GM23338 (cell line): ENCODE data around the gene RBP4.

Source experiments
- CREB1 ChIP-seq: fragments of 250-450 bp; sonication (Bioruptor Pico); IDR thresholded peaks from 2 replicates; pipeline ENCODE4 v1.5.0; 2020; ENCODE audit warnings: low read depth, mild to moderate bottlenecking, moderate library complexity
- EZH2 ChIP-seq: fragments of 200-600 bp; sonication (generic); IDR thresholded peaks from one replicate; pipeline ENCODE4 v1.8.0; 2017; ENCODE audit warnings: antibody characterized with exemption, mild to moderate bottlenecking, low read depth; ENCODE audit not compliant: unreplicated experiment
- EZH2phosphoT487 ChIP-seq: fragments of 200-600 bp; sonication (generic); IDR thresholded peaks from one replicate; pipeline ENCODE4 v1.8.1; 2018; ENCODE audit warnings: antibody characterized with exemption; ENCODE audit not compliant: unreplicated experiment
- JUNB ChIP-seq: IDR thresholded peaks from one replicate; pipeline ENCODE4 v1.6.1; 2016; ENCODE audit warnings: antibody characterized with exemption; ENCODE audit not compliant: unreplicated experiment
- NANOG ChIP-seq: IDR thresholded peaks from 2 replicates; pipeline ENCODE4 v1.6.1; 2016; ENCODE audit warnings: antibody characterized with exemption, borderline replicate concordance
- POLR2AphosphoS5 ChIP-seq: IDR thresholded peaks from 2 replicates; pipeline ENCODE4 v1.6.1; 2016; ENCODE audit warnings: antibody characterized with exemption, low read depth
- STAT1 ChIP-seq: IDR thresholded peaks from one replicate; pipeline ENCODE4 v1.6.1; 2016; ENCODE audit warnings: antibody characterized with exemption; ENCODE audit not compliant: unreplicated experiment
- ZNF114 ChIP-seq: fragments of 250-450 bp; sonication (Bioruptor Pico); IDR thresholded peaks from 2 replicates; pipeline ENCODE4 v1.5.0; 2020; ENCODE audit warnings: mild to moderate bottlenecking, moderate library complexity
- ZNF331 ChIP-seq: fragments of 250-450 bp; sonication (Bioruptor Pico); IDR thresholded peaks from 2 replicates; pipeline ENCODE4 v1.5.0; 2020; ENCODE audit warnings: low read depth, mild to moderate bottlenecking, moderate library complexity
- TF ChIP-seq, protein P1 (sequence below), 2 experiments: fragments of 200-600 bp in 1 of 2; sonication (generic) in 1 of 2; conservative IDR thresholded peaks; 2 replicates each; pipeline versions ENCODE4 v1.5.1 to v1.6.1; 2016 to 2017; ENCODE audit warnings: antibody characterized with exemption in 2 of 2, low read depth in 2 of 2, mild to moderate bottlenecking in 2 of 2, moderate library complexity in 1 of 2
- TF ChIP-seq, protein P2 (sequence below): IDR thresholded peaks from one replicate; pipeline ENCODE4 v1.6.1; 2018; ENCODE audit warnings: antibody characterized with exemption; ENCODE audit not compliant: unreplicated experiment
- TF ChIP-seq, protein P3 (sequence below): IDR thresholded peaks from 2 replicates; pipeline ENCODE4 v1.6.1; 2016; ENCODE audit warnings: antibody characterized with exemption
- TF ChIP-seq, protein P4 (sequence below): fragments of 250-450 bp; sonication (Bioruptor Pico); IDR thresholded peaks from 2 replicates; pipeline ENCODE4 v1.5.0; 2020; ENCODE audit warnings: mild to moderate bottlenecking, moderate library complexity

DNA sequence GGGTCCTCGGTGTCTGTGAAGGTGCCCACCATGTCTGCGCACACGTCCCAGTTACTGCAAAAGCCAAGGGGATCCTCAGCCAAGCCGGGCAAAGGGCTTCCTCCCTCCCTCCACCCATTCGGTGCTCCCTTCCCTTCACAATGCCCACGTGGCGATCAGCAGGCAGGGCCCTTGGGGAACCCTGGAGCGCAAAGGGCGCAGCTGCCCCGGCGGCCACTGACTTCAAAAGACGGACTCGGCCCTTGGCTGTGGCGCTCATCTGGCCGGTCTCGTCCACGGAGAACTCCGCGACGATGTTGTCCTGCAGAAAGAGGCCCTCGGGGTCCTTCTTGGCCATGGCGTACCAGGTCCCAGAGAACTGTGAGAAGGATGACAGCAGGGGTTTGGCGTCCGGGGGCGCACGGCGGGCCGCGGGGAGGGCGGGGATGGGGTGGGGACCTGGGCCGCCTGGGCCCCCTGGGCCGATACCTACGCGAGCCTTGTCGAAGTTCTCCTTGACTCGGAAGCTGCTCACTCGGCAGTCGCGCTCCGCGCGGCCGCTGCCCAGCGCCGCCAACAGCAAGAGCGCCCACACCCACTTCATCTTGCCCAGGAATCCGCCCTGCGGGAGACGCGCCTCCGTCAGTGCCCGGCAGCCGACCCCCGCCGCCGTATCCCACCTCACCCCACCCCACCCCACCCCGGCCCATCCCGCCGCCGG, 439 bp downstream of the RBP4 start:
- TF ChIP-seq, protein P1, sequence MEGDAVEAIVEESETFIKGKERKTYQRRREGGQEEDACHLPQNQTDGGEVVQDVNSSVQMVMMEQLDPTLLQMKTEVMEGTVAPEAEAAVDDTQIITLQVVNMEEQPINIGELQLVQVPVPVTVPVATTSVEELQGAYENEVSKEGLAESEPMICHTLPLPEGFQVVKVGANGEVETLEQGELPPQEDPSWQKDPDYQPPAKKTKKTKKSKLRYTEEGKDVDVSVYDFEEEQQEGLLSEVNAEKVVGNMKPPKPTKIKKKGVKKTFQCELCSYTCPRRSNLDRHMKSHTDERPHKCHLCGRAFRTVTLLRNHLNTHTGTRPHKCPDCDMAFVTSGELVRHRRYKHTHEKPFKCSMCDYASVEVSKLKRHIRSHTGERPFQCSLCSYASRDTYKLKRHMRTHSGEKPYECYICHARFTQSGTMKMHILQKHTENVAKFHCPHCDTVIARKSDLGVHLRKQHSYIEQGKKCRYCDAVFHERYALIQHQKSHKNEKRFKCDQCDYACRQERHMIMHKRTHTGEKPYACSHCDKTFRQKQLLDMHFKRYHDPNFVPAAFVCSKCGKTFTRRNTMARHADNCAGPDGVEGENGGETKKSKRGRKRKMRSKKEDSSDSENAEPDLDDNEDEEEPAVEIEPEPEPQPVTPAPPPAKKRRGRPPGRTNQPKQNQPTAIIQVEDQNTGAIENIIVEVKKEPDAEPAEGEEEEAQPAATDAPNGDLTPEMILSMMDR (conservative IDR thresholded peaks at IDR 0.05; ENCODE audit: low read depth in 2 of 2): no peak
- TF ChIP-seq EZH2phosphoT487: no peak
- TF ChIP-seq POLR2AphosphoS5: no peak
- TF ChIP-seq, protein P2, sequence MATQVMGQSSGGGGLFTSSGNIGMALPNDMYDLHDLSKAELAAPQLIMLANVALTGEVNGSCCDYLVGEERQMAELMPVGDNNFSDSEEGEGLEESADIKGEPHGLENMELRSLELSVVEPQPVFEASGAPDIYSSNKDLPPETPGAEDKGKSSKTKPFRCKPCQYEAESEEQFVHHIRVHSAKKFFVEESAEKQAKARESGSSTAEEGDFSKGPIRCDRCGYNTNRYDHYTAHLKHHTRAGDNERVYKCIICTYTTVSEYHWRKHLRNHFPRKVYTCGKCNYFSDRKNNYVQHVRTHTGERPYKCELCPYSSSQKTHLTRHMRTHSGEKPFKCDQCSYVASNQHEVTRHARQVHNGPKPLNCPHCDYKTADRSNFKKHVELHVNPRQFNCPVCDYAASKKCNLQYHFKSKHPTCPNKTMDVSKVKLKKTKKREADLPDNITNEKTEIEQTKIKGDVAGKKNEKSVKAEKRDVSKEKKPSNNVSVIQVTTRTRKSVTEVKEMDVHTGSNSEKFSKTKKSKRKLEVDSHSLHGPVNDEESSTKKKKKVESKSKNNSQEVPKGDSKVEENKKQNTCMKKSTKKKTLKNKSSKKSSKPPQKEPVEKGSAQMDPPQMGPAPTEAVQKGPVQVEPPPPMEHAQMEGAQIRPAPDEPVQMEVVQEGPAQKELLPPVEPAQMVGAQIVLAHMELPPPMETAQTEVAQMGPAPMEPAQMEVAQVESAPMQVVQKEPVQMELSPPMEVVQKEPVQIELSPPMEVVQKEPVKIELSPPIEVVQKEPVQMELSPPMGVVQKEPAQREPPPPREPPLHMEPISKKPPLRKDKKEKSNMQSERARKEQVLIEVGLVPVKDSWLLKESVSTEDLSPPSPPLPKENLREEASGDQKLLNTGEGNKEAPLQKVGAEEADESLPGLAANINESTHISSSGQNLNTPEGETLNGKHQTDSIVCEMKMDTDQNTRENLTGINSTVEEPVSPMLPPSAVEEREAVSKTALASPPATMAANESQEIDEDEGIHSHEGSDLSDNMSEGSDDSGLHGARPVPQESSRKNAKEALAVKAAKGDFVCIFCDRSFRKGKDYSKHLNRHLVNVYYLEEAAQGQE: no peak
- peak; percentile 50 for TF ChIP-seq EZH2
- no peak for TF ChIP-seq NANOG
- no peak for TF ChIP-seq ZNF114 (CRISPR knock-in tag)
- TF ChIP-seq CREB1 (CRISPR knock-in tag): no peak
- TF ChIP-seq, protein P3, sequence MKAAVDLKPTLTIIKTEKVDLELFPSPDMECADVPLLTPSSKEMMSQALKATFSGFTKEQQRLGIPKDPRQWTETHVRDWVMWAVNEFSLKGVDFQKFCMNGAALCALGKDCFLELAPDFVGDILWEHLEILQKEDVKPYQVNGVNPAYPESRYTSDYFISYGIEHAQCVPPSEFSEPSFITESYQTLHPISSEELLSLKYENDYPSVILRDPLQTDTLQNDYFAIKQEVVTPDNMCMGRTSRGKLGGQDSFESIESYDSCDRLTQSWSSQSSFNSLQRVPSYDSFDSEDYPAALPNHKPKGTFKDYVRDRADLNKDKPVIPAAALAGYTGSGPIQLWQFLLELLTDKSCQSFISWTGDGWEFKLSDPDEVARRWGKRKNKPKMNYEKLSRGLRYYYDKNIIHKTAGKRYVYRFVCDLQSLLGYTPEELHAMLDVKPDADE: no peak
- TF ChIP-seq JUNB: no peak
- no peak for TF ChIP-seq ZNF331
- TF ChIP-seq STAT1: no peak
- TF ChIP-seq, protein P4, sequence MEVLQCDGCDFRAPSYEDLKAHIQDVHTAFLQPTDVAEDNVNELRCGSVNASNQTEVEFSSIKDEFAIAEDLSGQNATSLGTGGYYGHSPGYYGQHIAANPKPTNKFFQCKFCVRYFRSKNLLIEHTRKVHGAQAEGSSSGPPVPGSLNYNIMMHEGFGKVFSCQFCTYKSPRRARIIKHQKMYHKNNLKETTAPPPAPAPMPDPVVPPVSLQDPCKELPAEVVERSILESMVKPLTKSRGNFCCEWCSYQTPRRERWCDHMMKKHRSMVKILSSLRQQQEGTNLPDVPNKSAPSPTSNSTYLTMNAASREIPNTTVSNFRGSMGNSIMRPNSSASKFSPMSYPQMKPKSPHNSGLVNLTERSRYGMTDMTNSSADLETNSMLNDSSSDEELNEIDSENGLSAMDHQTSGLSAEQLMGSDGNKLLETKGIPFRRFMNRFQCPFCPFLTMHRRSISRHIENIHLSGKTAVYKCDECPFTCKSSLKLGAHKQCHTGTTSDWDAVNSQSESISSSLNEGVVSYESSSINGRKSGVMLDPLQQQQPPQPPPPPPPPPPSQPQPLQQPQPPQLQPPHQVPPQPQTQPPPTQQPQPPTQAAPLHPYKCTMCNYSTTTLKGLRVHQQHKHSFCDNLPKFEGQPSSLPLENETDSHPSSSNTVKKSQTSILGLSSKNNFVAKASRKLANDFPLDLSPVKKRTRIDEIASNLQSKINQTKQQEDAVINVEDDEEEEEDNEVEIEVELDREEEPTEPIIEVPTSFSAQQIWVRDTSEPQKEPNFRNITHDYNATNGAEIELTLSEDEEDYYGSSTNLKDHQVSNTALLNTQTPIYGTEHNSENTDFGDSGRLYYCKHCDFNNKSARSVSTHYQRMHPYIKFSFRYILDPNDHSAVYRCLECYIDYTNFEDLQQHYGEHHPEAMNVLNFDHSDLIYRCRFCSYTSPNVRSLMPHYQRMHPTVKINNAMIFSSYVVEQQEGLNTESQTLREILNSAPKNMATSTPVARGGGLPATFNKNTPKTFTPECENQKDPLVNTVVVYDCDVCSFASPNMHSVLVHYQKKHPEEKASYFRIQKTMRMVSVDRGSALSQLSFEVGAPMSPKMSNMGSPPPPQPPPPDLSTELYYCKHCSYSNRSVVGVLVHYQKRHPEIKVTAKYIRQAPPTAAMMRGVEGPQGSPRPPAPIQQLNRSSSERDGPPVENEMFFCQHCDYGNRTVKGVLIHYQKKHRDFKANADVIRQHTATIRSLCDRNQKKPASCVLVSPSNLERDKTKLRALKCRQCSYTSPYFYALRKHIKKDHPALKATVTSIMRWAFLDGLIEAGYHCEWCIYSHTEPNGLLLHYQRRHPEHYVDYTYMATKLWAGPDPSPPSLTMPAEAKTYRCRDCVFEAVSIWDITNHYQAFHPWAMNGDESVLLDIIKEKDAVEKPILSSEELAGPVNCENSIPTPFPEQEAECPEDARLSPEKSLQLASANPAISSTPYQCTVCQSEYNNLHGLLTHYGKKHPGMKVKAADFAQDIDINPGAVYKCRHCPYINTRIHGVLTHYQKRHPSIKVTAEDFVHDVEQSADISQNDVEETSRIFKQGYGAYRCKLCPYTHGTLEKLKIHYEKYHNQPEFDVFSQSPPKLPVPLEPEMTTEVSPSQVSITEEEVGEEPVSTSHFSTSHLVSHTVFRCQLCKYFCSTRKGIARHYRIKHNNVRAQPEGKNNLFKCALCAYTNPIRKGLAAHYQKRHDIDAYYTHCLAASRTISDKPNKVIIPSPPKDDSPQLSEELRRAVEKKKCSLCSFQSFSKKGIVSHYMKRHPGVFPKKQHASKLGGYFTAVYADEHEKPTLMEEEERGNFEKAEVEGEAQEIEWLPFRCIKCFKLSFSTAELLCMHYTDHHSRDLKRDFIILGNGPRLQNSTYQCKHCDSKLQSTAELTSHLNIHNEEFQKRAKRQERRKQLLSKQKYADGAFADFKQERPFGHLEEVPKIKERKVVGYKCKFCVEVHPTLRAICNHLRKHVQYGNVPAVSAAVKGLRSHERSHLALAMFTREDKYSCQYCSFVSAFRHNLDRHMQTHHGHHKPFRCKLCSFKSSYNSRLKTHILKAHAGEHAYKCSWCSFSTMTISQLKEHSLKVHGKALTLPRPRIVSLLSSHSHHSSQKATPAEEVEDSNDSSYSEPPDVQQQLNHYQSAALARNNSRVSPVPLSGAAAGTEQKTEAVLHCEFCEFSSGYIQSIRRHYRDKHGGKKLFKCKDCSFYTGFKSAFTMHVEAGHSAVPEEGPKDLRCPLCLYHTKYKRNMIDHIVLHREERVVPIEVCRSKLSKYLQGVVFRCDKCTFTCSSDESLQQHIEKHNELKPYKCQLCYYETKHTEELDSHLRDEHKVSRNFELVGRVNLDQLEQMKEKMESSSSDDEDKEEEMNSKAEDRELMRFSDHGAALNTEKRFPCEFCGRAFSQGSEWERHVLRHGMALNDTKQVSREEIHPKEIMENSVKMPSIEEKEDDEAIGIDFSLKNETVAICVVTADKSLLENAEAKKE (CRISPR knock-in tag): no peak
